ENCODE results near the gene CXorf65.

CXorf65 gene

GRCh38 chrX:71106427-71106826 lies at the start of gene CXorf65:
Gene CXorf65 (minus strand): TSS chrX:71106740. CDS start chrX:71106556, 184 bp downstream.
- peak within 1 kb of the TSS; percentile 63 for H3K27ac Mint-ChIP-seq
- H3K9me3 Mint-ChIP-seq = peaks cover 72% of the 10 kb centered on the region
- TF ChIP-seq, protein P1, sequence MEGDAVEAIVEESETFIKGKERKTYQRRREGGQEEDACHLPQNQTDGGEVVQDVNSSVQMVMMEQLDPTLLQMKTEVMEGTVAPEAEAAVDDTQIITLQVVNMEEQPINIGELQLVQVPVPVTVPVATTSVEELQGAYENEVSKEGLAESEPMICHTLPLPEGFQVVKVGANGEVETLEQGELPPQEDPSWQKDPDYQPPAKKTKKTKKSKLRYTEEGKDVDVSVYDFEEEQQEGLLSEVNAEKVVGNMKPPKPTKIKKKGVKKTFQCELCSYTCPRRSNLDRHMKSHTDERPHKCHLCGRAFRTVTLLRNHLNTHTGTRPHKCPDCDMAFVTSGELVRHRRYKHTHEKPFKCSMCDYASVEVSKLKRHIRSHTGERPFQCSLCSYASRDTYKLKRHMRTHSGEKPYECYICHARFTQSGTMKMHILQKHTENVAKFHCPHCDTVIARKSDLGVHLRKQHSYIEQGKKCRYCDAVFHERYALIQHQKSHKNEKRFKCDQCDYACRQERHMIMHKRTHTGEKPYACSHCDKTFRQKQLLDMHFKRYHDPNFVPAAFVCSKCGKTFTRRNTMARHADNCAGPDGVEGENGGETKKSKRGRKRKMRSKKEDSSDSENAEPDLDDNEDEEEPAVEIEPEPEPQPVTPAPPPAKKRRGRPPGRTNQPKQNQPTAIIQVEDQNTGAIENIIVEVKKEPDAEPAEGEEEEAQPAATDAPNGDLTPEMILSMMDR (IDR thresholded peaks at IDR 0.05) = no peak
- no peak for DNase-seq
- peaks cover 85% of the 10 kb centered on the region for H3K4me1 Mint-ChIP-seq
- H3K36me3 Mint-ChIP-seq (ENCODE audit: low read depth) = no peaks in the 10 kb centered on the region
- no peaks in the 10 kb centered on the region for H3K27me3 Mint-ChIP-seq (ENCODE audit: low read depth, poor library complexity)
- peak within 1 kb of the TSS; percentile 55 for H3K4me3 Mint-ChIP-seq

- no peak overlapping the region for H3K4me3 Mint-ChIP-seq
- no peak for DNase-seq
- peaks cover 7% of the 10 kb centered on the region for H3K27me3 Mint-ChIP-seq (ENCODE audit: low read depth, poor library complexity)
- no peak overlapping the region for H3K27ac Mint-ChIP-seq
- no peaks in the 10 kb centered on the region for H3K36me3 Mint-ChIP-seq (ENCODE audit: low read depth)
- TF ChIP-seq, protein P1 (IDR thresholded peaks at IDR 0.05) = no peak
- H3K9me3 Mint-ChIP-seq = peaks cover 62% of the 10 kb centered on the region
- peaks cover 37% of the 10 kb centered on the region for H3K4me1 Mint-ChIP-seq
Measured at GRCh38 chrX:71154641-71155040, 48.1 kb upstream of the CXorf65 start.

- TF ChIP-seq, protein P1 (IDR thresholded peaks at IDR 0.05) = no peak
- H3K9me3 Mint-ChIP-seq = peaks cover 62% of the 10 kb centered on the region
- H3K4me1 Mint-ChIP-seq = peaks cover 41% of the 10 kb centered on the region
Measured at GRCh38 chrX:71154196-71154595, 47.7 kb upstream of the CXorf65 start.

DNA sequence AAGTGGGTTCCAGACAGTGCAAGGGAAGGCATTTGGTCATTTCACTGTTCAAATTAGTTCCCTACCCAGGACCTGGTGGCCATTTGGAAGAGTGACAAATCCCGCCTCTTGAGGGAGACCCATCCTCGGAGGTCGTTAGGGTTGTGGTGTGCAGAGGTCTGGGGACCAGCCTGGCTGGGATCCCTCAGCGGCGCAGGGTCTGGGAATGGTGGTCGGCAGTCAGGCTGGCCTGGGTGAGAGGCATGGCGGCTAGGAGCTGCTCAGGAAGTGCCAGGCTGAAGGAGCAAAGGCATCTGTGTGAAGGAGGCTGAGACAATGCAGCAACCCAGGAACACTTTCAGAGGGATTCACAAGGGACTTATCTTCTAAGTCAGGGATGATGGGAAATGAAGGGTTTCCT lies 44.8 kb upstream of the CXorf65 start:
- Mint-ChIP-seq H3K4me3 (no peak overlapping the region), H3K27ac (no peak overlapping the region), H3K36me3 (ENCODE audit: low read depth) (no peaks in the 10 kb centered on the region), H3K27me3 (ENCODE audit: low read depth, poor library complexity) (peaks cover 7% of the 10 kb centered on the region), H3K9me3 (peaks cover 61% of the 10 kb centered on the region), H3K4me1 (peaks cover 59% of the 10 kb centered on the region)
- no peak for DNase-seq
- TF ChIP-seq, protein P1 (IDR thresholded peaks at IDR 0.05) = no peak

More at GRCh38 chrX:71154196-71154595, 47.7 kb upstream of the CXorf65 start:
- Mint-ChIP-seq H3K36me3 (ENCODE audit: low read depth) (no peaks in the 10 kb centered on the region), H3K27ac (no peak overlapping the region), H3K27me3 (ENCODE audit: low read depth, poor library complexity) (peaks cover 7% of the 10 kb centered on the region), H3K4me3 (no peak overlapping the region)
- no peak for DNase-seq

DNA sequence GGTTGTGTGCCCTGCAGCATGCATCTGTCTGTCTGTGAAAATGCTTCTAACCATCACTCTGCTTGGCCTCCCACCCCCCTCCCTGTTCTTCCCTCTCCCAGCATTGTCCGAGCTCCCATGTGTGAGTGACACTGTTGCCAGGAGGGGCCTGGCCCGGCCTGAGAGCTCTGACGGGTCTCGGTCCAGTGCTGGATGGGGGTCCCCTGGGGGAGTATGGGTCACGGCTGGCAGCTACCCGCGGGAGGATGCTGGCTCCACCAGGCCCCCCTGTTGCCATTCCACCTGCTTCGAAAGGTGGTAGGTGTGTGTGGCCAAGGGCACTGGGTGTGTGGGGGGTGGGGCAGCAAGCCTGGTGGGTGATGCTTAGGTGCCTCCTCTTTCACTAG lies 41.7 kb upstream of the CXorf65 start:
- no peak for DNase-seq
- Mint-ChIP-seq H3K9me3 (peaks cover 52% of the 10 kb centered on the region), H3K27me3 (ENCODE audit: low read depth, poor library complexity) (peaks cover 6% of the 10 kb centered on the region), H3K36me3 (ENCODE audit: low read depth) (no peaks in the 10 kb centered on the region), H3K4me3 (no peak overlapping the region), H3K4me1 (peaks cover 60% of the 10 kb centered on the region), H3K27ac (no peak overlapping the region)
- TF ChIP-seq, protein P1 (IDR thresholded peaks at IDR 0.05) = no peak

DNA sequence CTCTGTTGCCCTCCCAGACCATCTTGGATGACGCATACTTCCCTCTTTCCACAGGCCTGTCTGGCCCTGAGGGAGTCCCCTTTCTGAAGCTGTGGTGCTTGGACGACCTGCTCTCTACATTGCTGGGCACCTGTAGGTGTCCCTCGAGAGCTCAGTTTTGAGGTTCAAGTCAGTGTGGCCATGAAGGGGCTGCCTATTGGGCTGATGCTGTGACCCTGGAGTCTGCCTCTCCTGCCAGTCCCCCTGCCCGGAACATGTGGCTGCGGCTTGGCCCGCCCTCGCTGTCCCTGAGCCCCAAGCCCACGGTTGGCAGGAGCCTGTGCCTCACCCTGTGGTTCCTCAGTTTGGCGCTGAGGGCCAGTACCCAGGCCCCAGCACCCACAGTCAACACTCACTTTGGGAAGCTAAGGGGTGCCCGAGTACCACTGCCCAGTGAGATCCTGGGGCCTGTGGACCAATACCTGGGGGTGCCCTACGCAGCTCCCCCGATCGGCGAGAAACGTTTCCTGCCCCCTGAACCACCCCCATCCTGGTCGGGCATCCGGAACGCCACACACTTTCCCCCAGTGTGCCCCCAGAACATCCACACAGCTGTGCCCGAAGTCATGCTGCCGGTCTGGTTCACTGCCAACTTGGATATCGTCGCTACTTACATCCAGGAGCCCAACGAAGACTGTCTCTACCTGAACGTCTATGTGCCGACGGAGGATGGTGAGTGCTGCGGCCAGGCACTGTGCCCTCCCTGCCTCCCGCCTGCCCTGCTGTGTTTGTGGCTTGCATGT lies 41.1 kb upstream of the CXorf65 start:
- Mint-ChIP-seq H3K4me3 (no peak overlapping the region), H3K9me3 (peaks cover 50% of the 10 kb centered on the region), H3K27me3 (ENCODE audit: low read depth, poor library complexity) (peaks cover 3% of the 10 kb centered on the region), H3K27ac (no peak overlapping the region), H3K36me3 (ENCODE audit: low read depth) (no peaks in the 10 kb centered on the region), H3K4me1 (peaks cover 54% of the 10 kb centered on the region)
- DNase-seq = no peak
- TF ChIP-seq, protein P1 (IDR thresholded peaks at IDR 0.05) = no peak
